ENCODE results near the gene IL15RA. TPM values are rescaled to one million over a fixed set of nuclear protein-coding genes. Genes with fewer than 3 reads are reported as not detected.

IL15RA gene
- total and polyA plus RNA-seq, 4 donors, result 0.81 to 2.1 (median 0.87) TPM

DNA sequence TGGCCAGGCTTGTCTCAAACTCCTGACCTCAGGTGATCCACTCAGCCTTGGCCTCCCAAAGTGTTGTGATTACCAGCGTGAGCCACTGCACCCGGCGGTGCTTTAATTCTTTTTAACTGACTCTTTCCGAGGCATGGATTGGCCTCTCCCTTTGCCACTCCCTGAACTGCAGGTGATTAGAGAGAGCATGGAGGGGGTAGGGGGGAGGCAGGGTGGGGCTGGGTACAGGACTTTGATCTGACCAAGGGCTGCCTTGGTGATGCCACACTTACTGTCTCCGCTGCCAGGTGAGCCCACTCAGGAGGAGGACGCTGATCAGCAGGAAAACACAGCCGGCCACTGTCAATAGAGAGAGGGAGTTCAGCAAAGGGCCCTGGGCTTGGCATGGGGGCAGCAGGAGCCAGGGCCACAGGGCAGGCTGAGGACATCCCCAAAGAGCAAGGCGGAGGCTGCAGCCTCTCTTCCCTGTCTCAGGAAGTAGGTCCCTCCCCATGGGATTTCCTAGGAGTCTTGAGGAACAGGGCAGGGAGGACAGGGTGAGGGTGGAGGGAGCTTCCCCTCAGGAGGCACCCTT lies 40.5 kb upstream of the IL15RA start:
- H3K4me3 ChIP-seq (ENCODE audit: low read depth, low read length), result no peak overlapping the region
- no peak overlapping the region for H3K27ac ChIP-seq (ENCODE audit: low read depth, low read length)
- no peaks in the 10 kb centered on the region for H3K36me3 ChIP-seq (ENCODE audit: control insufficient read depth, insufficient read depth, low read length)
- H3K9me3 ChIP-seq (ENCODE audit: control insufficient read depth, insufficient read depth, low read length), result no peaks in the 10 kb centered on the region
- DNase-seq (ENCODE audit: low read depth in 4 of 6, low spot score in 6 of 6), result no peak
- peaks cover 4% of the 10 kb centered on the region for H3K4me1 ChIP-seq (ENCODE audit: control insufficient read depth, insufficient read depth, low read length)
- no peaks in the 10 kb centered on the region for H3K27me3 ChIP-seq (ENCODE audit: control insufficient read depth, insufficient read depth, low read length)
- WGBS (ENCODE audit: insufficient coverage), result 84% methylated on average over 8 of the region's 8 CpGs

DNA sequence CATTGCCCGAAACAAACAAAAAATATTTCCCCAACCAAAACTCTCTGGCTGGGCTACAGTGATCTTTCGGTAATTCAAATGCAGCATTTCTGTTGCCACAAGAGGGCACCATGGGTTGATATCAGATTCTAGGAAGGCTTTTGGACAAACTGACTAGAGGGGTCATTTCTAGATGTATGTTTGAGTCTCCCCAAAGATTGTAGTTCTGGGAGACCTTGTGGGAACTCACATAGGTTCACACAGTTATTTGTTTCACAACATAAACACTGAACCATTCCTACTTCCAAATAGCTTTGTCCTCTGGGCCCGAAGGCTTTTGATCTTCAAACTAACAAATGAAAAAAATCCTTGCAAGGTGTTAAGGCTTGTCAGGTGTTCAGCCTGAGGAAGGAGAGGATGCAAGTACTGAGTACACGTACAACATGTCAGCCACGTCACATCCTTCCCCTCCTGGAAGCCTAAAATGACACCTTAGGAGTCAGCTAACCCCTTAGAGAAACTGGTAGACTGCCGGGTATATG lies 37.0 kb upstream of the IL15RA start:
- H3K4me3 ChIP-seq (ENCODE audit: low read depth, low read length), result no peak overlapping the region
- H3K27ac ChIP-seq (ENCODE audit: low read depth, low read length), result no peak overlapping the region
- H3K36me3 ChIP-seq (ENCODE audit: control insufficient read depth, insufficient read depth, low read length), result no peaks in the 10 kb centered on the region
- WGBS (ENCODE audit: insufficient coverage), result 38% methylated on average over 1 of the region's 6 CpGs
- no peaks in the 10 kb centered on the region for H3K27me3 ChIP-seq (ENCODE audit: control insufficient read depth, insufficient read depth, low read length)
- no peaks in the 10 kb centered on the region for H3K9me3 ChIP-seq (ENCODE audit: control insufficient read depth, insufficient read depth, low read length)
- peak in 4 of 6 donors; percentile 15 to 67 (median 40) for DNase-seq (ENCODE audit: low read depth in 4 of 6, low spot score in 6 of 6)
- H3K4me1 ChIP-seq (ENCODE audit: control insufficient read depth, insufficient read depth, low read length), result peaks cover 4% of the 10 kb centered on the region

DNA sequence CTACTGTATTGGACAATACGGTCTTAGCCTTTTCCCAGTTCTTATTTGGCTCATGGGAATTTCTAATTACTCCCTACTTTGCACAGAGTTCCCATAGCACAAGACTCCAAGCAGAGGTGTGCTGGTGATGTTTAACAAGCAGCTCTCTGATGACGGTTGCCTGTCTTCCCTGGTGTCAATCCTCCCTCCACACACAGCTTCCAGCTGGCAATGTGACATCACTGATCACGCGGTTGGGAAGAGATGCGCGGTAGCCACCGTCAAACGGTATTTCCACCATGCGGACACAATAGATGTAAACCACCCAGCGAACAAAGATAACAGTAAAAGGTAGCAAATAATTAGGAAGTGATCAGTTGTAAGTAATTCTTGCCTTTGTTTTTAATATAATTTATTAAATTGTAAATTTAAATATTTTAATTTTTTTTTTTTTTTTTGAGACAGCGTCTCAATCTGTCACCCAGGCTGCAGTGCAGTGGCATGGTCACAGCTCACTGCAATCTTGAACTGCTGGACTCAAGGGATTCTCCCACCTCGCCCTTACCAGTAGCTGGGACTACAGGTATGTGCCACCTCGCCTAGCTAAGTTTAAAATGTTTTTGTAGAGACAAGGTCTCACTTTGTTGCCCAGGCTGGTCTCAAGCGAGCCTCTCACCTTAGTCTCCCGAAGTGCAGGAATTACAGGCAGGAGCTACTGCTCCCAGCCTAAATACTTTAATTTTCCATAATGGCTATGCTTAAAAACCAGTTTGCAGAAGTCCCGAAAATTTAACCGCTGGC lies 36.3 kb upstream of the IL15RA start:
- H3K4me1 ChIP-seq (ENCODE audit: control insufficient read depth, insufficient read depth, low read length), result peaks cover 4% of the 10 kb centered on the region
- no peaks in the 10 kb centered on the region for H3K36me3 ChIP-seq (ENCODE audit: control insufficient read depth, insufficient read depth, low read length)
- H3K27me3 ChIP-seq (ENCODE audit: control insufficient read depth, insufficient read depth, low read length), result no peaks in the 10 kb centered on the region
- H3K27ac ChIP-seq (ENCODE audit: low read depth, low read length), result no peak overlapping the region
- H3K9me3 ChIP-seq (ENCODE audit: control insufficient read depth, insufficient read depth, low read length), result no peaks in the 10 kb centered on the region
- no peak overlapping the region for H3K4me3 ChIP-seq (ENCODE audit: low read depth, low read length)
- DNase-seq (ENCODE audit: low read depth in 4 of 6, low spot score in 6 of 6), result no peak
- WGBS (ENCODE audit: insufficient coverage), result 75% methylated on average over 7 of the region's 17 CpGs

DNA sequence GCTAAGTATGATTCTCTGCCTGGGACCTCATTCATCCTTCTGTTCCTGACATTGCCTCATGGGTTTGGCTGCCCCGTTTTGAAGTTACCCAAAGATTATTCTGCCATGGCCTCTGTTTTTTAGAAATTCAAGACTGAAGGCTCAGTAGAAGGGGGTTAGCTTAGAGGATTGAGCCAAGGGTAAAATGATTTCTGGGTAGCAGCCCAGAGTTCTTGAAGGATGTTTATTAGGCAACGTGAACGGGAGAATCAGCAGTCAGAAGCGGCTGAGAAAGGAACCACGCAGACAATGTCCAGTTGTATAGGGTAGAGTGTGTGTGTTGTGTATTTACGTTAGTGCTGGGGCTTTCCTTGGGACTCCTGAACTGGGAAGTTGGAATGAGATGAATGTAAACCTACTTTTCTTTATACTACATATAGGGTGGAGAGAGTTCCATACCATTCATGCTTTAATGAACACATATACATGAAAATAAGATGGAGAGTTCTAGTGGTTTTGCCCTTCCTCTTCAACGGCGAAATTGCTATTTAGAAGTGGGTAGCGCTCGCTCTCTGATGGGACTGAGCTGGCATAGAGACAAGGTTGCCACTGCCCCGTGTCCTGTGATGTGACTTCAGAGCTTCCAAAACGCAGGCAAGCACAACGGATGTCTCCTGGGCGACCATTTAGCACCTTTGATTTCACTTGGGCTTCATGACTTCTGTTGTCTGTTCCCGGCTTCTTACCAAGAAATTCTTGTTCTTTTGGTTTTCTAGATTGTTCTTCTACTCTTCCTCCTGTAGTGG lies 35.0 kb upstream of the IL15RA start:
- Histone ChIP-seq H3K4me1 (ENCODE audit: control insufficient read depth, insufficient read depth, low read length) (no peaks in the 10 kb centered on the region), H3K27me3 (ENCODE audit: control insufficient read depth, insufficient read depth, low read length) (no peaks in the 10 kb centered on the region), H3K4me3 (ENCODE audit: low read depth, low read length) (no peak overlapping the region), H3K27ac (ENCODE audit: low read depth, low read length) (no peak overlapping the region), H3K36me3 (ENCODE audit: control insufficient read depth, insufficient read depth, low read length) (no peaks in the 10 kb centered on the region), H3K9me3 (ENCODE audit: control insufficient read depth, insufficient read depth, low read length) (no peaks in the 10 kb centered on the region)
- no peak for DNase-seq (ENCODE audit: low read depth in 4 of 6, low spot score in 6 of 6)
- WGBS (ENCODE audit: insufficient coverage), result 81% methylated on average over 14 of the region's 15 CpGs

DNA sequence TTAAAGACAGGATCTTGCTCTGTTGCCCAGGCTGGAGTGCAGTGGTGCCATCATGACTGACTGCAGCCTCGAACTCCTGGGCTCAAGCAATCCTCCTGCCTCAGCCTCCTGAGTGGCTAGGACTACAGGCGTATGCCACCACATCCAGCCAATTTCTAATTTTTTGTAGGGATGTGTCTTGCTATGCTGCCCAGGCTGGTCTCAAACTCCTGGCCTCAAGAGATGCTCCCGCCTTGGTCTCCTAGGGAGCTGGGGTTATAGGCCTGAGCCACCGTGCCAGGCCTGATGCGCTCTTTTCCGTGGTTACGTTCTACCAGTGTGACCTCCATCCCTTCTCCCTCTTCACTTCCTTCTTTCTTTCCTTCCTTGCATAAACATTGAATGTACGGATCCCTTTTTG lies 34.2 kb upstream of the IL15RA start:
- 95% methylated on average over 7 of the region's 8 CpGs for whole genome bisulfite sequencing (ENCODE audit: insufficient coverage)
- no peak overlapping the region for H3K4me3 ChIP-seq (ENCODE audit: low read depth, low read length)
- H3K27ac ChIP-seq (ENCODE audit: low read depth, low read length), result no peak overlapping the region

DNA sequence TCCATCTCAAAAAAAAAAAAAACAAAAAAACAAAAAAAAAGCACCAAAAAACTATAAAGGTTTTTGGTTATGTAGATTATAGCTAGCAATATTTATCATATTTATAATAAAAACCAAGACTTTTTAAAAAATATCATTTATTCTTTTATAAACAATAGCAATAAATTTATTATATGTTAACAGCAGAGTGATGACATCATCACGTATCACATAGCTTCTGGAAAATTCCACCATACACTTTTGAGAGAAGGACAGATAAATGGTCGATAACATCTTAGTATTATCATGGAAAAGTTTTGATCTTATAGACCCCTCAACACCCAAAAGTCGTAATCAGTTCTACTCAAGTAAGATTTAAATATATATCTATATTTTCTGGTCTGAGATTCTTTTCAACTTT lies 33.2 kb upstream of the IL15RA start:
- Histone ChIP-seq H3K27ac (ENCODE audit: low read depth, low read length) (no peak overlapping the region), H3K4me3 (ENCODE audit: low read depth, low read length) (no peak overlapping the region), H3K4me1 (ENCODE audit: control insufficient read depth, insufficient read depth, low read length) (no peaks in the 10 kb centered on the region), H3K27me3 (ENCODE audit: control insufficient read depth, insufficient read depth, low read length) (no peaks in the 10 kb centered on the region), H3K36me3 (ENCODE audit: control insufficient read depth, insufficient read depth, low read length) (no peaks in the 10 kb centered on the region), H3K9me3 (ENCODE audit: control insufficient read depth, insufficient read depth, low read length) (no peaks in the 10 kb centered on the region)
- no peak for DNase-seq (ENCODE audit: low read depth in 4 of 6, low spot score in 6 of 6)
- no CpG with 5 or more reads among the region's 3 CpGs for WGBS (ENCODE audit: insufficient coverage)

More for the DNA sequence above, 34.2 kb upstream of the IL15RA start:
- H3K27me3 ChIP-seq (ENCODE audit: control insufficient read depth, insufficient read depth, low read length), result no peaks in the 10 kb centered on the region
- DNase-seq (ENCODE audit: low read depth in 4 of 6, low spot score in 6 of 6), result no peak
- no peaks in the 10 kb centered on the region for H3K4me1 ChIP-seq (ENCODE audit: control insufficient read depth, insufficient read depth, low read length)
- no peaks in the 10 kb centered on the region for H3K9me3 ChIP-seq (ENCODE audit: control insufficient read depth, insufficient read depth, low read length)
- H3K36me3 ChIP-seq (ENCODE audit: control insufficient read depth, insufficient read depth, low read length), result no peaks in the 10 kb centered on the region

DNA sequence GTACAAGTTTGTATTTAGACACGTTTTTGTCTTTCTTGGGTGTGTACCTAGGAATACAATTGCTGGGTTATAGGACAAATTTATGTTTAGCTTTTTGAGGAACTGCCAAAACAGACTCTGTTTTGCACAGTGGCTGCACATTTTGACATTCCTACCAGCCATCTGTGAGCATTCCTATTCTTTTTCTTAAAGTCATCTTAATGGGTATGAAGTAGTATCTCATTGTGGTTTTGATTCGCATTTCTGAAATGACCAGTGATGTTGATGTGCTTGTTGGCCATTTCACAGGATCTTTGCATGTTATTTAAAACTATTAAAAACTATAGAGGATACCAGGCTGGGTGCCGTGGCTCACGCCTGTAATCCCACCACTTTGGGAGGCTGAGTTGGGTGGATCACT lies 32.6 kb upstream of the IL15RA start:
- H3K4me1 ChIP-seq (ENCODE audit: control insufficient read depth, insufficient read depth, low read length), result no peaks in the 10 kb centered on the region
- H3K27ac ChIP-seq (ENCODE audit: low read depth, low read length), result no peak overlapping the region
- H3K4me3 ChIP-seq (ENCODE audit: low read depth, low read length), result no peak overlapping the region
- DNase-seq (ENCODE audit: low read depth in 4 of 6, low spot score in 6 of 6), result no peak
- H3K36me3 ChIP-seq (ENCODE audit: control insufficient read depth, insufficient read depth, low read length), result no peaks in the 10 kb centered on the region
- 90% methylated on average over 2 of the region's 4 CpGs for WGBS (ENCODE audit: insufficient coverage)
- no peaks in the 10 kb centered on the region for H3K27me3 ChIP-seq (ENCODE audit: control insufficient read depth, insufficient read depth, low read length)
- no peaks in the 10 kb centered on the region for H3K9me3 ChIP-seq (ENCODE audit: control insufficient read depth, insufficient read depth, low read length)

DNA sequence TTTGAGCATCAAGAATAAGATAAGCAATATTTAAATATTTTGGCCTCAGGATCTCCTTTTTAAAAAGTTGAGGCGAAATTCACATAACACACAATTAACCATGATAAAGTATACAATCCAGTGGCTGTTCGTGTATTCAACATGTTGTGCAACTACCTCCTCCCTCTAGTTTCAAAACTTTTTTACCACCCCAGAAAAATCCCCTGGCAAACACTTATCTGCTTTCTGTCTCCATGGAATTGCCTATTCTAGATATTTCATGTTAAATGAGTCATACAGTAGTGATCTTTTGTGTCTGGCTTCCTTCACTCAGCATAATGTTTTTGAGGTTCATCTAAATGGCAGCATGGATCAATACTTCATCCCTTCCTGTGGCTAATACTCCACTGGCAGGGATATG lies 31.8 kb upstream of the IL15RA start:
- Histone ChIP-seq H3K27me3 (ENCODE audit: control insufficient read depth, insufficient read depth, low read length) (no peaks in the 10 kb centered on the region), H3K4me3 (ENCODE audit: low read depth, low read length) (no peak overlapping the region), H3K4me1 (ENCODE audit: control insufficient read depth, insufficient read depth, low read length) (no peaks in the 10 kb centered on the region), H3K27ac (ENCODE audit: low read depth, low read length) (no peak overlapping the region), H3K9me3 (ENCODE audit: control insufficient read depth, insufficient read depth, low read length) (no peaks in the 10 kb centered on the region), H3K36me3 (ENCODE audit: control insufficient read depth, insufficient read depth, low read length) (no peaks in the 10 kb centered on the region)
- no CpG with 5 or more reads among the region's 2 CpGs for WGBS (ENCODE audit: insufficient coverage)
- no peak for DNase-seq (ENCODE audit: low read depth in 4 of 6, low spot score in 6 of 6)

DNA sequence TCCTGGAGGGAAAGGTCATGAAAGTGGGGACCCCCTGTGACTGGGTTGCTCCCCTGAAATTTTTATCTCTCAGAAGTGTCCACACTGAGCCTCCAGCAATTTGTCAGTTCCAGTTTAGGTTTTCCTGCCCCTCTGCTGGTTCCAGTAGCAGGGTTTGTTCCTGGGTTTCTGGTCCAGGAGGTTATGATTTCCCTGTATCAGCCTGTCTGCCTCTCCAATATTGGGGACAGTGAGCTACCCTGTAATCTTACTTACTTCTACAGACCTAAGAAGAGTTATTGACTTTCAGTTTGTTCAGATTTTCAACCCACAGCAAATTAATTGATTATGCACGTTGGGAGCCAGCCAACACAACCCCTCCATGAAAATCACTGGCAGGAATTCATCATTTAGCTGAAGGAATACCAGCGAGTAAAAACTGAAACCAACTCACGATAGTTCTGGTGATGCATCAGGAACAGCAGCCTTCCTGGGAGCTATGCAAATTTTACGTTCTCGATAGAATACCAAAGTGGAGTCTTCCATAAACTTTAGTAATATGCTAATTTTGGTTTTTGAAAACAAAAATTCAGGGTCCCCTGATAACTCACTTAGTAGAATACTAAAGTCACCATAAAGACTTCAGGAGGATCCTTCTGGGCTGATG lies 31.3 kb upstream of the IL15RA start:
- Histone ChIP-seq H3K9me3 (ENCODE audit: control insufficient read depth, insufficient read depth, low read length) (no peaks in the 10 kb centered on the region), H3K27me3 (ENCODE audit: control insufficient read depth, insufficient read depth, low read length) (no peaks in the 10 kb centered on the region), H3K4me3 (ENCODE audit: low read depth, low read length) (no peak overlapping the region), H3K36me3 (ENCODE audit: control insufficient read depth, insufficient read depth, low read length) (no peaks in the 10 kb centered on the region), H3K4me1 (ENCODE audit: control insufficient read depth, insufficient read depth, low read length) (no peaks in the 10 kb centered on the region), H3K27ac (ENCODE audit: low read depth, low read length) (no peak overlapping the region)
- DNase-seq (ENCODE audit: low read depth in 4 of 6, low spot score in 6 of 6), result no peak
- 81% methylated on average over 3 of the region's 5 CpGs for WGBS (ENCODE audit: insufficient coverage)

All from spinal cord (tissue), 10 donors.